Heart left ventricle (tissue), 13 donors: Measurements from ENCODE around the gene A2ML1.

Source experiments
- CTCF ChIP-seq, 12 donors: fragments of 200-600 bp; sonication (generic) in 4 of 12; IDR thresholded peaks; one replicate each; pipeline versions ENCODE4 v1.5.0 to v1.8.0; 2018 to 2022; ENCODE audit warnings: antibody characterized with exemption in 12 of 12, mild to moderate bottlenecking in 5 of 12
- POLR2A ChIP-seq, 2 donors: fragments of 450-650 bp; IDR thresholded peaks; one replicate each; pipeline ENCODE4 v1.6.1; 2017; ENCODE audit warnings: antibody characterized with exemption in 2 of 2, mild to moderate bottlenecking in 2 of 2, moderate library complexity in 2 of 2
- donor health status: ischemic (EF 13 %, LVEDD 7.1; RV severe dilation, severe dysfunction).
- donor health status: DM: no; HTN: yes; CAD: no.
- donor health status: DM: no; HTN: no; CAD: no.
- donor health status: ischemic (EF 25% LVEDD 6.9; RV normal size, moderate dysfunction).
- donor health status: ischemic (EF 25% LVEDD 5.7; RV mildly dilated, moderate dysfunction).
- donor health status: ischemic (EF 35%, LVEDD 5.7; RV mildly dilated, moderate dysfunction).
- donor health status: nonischemic (EF 11% LVEDD 7.7; RV severe dilation, severe dysfunction).
- donor health status: DM: yes; HTN: yes; CAD: no.
- donor health status: PGD.
- donor health status: ischemic (EF 29% LVEDD 5.4; RV normal size, mild dysfunction).
- donor health status: nonischemic (EF 23%, LVEDD 6.1; RV moderate dilation, normal function).

GRCh38 chr12:8829125-8829518 is 6.7 kb downstream of the A2ML1 start:
- TF ChIP-seq CTCF (IDR thresholded peaks at IDR 0.05) (no peak), POLR2A (IDR thresholded peaks at IDR 0.05) (no peak)
